ENCODE measurements around the gene STIP1. TPM values are rescaled to one million over a fixed set of nuclear protein-coding genes. Genes with fewer than 3 reads are reported as not detected.
"Not testable (repeated sequence)": the region's sequence is repeated elsewhere in the genome, so short reads cannot be mapped to it uniquely, and the experiment has no call there.

STIP1 gene
- total RNA-seq, 1 experiment from 2014 or later = 296 TPM

GRCh38 chr11:64157631-64158394 is 28.2 kb upstream of the STIP1 start:
- no peak for DNase-seq (ENCODE audit: low spot score)

DNA sequence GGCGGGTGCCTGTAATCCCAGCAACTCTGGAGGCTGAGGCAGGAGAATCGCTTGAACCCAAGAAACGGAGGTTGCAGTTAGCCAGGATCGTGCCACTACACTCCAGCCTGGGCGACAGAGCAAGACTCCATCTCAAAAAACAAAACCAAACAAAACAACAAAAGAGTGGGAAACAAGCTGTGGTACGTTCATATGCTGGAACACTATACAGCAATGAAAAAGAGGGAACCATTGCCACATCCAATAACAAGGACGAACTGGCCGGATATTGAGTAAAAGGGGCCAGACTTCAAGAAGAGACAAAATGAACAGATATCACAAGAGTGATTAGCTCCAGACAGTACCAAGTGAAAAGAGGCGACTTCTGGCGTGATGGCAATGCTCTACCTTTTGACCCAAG is 24.9 kb upstream of the STIP1 start:
- no peak for DNase-seq (ENCODE audit: low spot score)

DNA sequence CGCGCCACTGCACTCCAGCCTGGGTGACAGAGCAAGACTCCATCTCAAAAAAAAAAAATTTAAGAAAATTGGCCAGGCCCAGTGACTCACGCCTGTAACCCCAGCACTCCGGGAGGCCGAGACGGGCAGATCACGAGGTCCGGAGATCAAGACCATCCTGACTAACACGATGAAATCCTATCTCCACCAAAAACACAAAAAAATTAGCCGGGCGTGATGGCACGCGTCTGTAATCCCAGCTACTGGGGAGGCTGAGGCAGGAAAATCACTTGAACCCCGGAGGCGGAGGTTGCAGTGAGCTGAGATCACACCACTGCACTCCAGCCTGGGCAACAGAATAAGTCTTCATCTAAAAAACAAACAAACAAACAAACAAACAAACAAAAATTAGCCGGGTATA is 23.2 kb upstream of the STIP1 start:
- DNase-seq (ENCODE audit: low spot score) = not testable (repeated sequence)

DNA sequence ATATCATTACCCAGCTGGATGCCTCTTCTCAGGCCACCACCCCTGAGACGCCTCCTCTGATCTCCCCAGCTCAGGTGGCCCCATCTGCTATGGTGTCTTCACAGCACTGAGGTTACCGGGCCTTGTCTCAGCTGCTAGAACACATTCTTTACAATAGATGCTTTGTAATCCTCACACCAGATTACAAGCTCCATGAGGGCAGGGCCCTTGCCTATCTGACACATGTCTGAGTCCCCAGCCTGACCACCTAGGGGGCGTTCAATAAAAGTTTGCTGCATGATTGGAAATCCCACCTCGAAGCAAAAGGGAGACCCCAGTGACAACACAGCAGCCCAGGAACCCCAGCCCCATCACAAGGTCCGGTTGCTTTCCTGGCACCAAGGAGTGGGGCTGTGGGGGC is 22.0 kb upstream of the STIP1 start:
- no peak for DNase-seq (ENCODE audit: low spot score)

DNA sequence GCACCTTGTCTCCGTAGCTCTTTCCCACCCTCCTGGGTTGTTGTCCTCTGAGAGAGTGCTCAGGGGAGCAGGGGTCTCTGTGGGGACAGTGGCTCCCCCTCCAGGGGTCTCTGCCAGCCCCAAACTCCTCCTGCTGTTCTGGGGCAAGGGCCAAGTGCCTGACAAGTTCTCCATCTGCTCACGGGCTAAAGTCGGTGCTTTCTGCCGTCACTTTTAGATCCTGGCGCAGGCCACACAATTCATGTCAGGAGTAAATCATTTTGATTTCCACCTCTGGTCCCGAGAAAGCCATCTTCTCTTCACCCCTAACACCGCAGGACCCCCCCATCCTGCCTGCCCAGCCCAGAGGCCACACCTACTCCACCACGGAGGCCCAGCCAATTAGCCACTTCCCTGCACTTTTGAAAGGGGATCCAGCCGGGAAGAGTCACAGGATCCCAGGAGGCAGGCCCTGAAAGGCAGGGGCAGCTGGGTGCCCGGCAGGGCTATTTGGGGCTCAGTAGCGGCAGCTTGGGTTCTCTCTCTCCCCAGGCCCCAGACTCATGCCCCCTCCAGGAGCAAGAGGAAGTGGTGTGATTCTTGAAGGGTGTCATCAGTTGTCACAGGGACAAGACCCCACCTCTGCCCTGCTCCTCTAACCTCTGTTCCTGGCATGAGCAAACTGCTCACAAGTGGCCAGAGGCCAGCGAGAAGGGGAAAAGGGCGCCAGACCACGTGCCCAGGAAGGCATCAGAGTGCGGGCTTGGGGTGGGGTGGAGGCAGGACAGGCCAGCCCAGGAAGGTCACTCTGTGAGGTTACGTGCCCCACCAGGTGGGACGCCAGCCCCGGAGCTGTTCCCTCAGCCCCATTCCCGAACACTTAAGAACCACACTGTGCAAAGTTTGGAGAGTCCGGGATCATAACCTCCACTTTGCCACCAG is 21.3 kb upstream of the STIP1 start:
- DNase-seq (ENCODE audit: low spot score) = no peak

DNA sequence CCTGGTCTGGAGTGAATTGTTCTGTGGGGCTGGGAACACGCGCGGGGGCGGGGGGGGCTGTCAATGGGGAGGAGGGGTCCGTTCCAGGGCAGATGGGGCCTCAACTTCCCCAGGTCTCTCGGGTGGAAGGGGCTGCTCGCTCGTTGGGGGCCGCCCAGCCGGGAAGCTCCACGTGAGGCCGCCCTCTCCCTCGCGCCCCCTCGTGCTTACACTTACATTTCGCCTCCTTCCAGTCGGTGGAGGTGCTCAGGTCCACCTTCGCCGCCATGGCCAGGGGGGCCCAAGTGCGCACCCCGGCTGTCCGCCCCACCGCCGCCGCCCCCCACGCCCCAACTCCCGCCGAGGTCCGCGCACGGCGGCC is 20.5 kb upstream of the STIP1 start:
- DNase-seq (ENCODE audit: low spot score) = no peak

DNA sequence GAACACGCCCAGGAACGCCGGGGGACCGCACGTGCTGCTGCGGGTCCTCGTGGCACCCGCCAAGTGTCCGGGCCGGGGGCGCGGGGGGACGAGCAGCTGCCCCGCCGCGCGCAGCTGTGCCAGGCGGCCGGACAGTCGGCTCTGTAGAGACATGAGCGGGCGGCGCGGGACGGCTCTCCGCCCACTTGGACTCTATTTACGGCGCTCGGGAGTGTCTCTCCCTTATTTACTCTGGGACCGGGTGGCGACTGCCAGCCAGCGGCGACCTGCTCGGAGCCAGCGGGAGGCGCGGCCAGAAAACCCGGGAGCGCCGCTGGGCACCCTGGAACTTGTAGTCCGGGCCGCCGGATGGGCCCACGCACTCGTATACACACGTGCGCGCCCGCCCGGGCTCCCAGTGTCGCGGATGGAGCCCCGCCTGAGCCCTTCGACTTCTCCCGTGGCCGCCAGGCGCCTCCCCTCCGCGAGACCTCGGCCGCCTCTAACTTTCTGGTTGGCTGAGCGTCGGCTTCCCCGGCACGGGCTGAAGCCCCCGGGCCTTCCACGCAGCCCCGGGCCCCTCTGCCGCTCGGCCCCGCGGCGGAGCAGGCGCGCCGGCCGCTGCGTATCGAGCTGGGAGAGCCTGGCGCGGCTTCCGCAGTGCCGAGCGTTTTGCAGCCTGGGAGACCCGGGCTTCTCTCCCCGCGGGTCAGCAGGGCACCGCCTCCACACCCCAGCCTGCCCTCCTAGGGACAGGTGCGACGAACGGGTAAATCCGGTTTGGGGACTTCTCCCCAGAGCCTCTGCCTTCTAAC is 19.9 kb upstream of the STIP1 start, which contains the start of gene MACROD1:
TSS of gene MACROD1 (minus strand) at position 272 of the 794 bp plus-strand sequence. CDS start at position 153, 119 bp downstream.
- DNase-seq (ENCODE audit: low spot score) = peak; percentile 63

DNA sequence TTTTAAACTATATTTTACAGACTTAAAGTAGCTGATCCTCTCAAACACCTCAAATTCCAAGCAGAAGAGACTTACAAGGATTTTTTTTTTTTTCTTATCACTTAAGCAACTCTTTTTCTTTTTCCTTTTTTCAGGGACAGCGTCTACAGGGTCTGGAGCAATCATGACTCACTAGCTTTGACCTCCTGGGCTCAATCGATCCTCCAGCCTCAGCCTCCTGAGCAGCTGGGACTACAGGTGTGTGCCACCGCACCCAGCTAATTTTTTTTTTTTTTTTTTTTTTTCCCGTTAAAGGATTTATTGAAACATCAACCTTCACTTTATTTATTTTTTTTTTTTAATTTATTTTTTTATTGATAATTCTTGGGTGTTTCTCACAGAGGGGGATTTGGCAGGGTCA is 15.6 kb upstream of the STIP1 start:
- DNase-seq (ENCODE audit: low spot score) = no peak

DNA sequence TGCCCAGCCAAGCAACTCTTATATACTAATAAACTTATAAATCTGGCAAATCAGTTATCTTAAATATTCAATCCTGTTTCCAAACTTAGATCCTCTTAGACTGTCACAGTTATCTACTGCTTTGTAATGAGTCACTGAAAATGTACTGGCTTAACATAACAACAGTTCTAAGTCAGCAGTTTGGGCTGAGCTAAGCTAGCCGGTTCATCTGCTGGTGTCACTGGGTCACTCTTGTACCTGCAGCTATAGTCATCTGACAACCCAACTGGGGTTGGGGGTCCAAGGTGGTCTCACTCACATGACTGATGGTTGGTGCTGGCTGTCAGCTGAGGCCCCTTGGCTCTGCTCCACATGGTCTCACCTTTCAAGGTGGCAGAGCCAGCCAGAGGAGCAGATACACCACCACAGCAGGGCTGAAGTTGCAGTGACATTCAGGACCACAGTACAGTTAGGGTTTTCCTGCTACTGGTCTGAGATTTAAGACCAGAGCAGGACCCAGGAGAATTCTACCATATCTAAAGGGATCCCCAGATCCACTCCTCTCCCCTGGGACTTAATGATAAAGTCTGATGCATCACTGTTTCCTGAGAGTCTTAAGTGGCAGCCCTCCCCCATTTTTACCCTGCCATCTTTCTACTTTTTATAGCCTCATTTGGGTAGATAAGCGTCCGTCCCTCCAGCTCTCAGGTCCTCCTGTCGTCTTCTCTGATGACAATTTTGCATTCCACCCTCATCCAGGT is 12.2 kb upstream of the STIP1 start:
- DNase-seq (ENCODE audit: low spot score) = no peak

- DNase-seq (ENCODE audit: low spot score) = no peak
These were observed 9.2 kb upstream of the STIP1 start for GRCh38 chr11:64176751-64177150.

- no peak for DNase-seq (ENCODE audit: low spot score)
These were observed 7.8 kb upstream of the STIP1 start for GRCh38 chr11:64178203-64178602.

DNA sequence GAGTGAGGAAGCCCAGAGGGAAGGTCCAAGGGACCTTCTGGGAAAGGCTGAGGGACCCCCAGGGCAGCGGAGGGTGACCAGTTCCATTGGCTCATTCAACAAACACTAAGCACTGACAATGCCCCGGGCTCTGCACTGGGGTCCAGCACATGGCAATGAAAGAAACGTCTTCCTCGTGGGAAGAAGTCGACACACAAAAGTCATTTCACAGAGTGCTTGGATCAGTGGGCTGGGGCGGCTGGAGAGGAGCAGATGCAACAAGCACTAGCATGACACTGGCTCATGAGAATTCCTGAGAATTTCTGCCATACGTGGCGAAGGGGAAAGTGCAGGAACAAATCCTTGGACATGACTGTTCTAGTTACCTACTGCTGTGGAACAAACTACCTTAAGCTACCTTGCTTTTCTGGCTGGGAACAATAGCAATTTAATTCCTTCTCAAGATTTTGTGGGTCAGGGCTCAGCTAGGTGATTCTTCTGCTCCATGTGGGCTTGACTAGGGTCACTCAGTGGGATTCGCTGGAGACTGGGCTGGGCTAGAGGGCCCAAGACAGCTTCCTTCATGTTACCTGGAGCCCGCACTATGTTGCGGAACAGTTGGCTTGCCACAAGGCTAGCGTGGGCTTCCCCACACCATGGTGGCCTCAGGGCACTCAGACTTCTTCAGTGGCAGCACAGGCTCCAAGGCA is 6.9 kb upstream of the STIP1 start:
- DNase-seq (ENCODE audit: low spot score) = no peak

DNA sequence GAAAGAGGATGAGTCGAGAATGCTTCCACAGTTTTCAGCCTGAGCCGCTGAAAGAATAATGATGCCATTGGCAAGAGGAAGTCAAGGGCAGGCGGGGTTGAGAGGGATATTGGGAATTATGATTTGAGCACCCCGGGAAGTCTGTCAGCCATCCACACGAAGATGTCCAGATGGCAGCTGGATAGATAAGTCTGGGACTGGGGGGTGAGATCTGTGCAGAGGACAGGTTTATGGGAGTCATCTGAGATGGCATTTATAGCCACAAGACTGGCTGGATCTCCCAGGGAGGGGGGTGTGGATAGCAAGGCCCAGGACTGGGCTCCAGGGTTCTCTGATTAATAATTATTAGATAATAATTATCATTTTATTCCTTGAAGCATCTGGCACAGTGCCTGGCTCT is 5.1 kb upstream of the STIP1 start:
- no peak for DNase-seq (ENCODE audit: low spot score)

DNA sequence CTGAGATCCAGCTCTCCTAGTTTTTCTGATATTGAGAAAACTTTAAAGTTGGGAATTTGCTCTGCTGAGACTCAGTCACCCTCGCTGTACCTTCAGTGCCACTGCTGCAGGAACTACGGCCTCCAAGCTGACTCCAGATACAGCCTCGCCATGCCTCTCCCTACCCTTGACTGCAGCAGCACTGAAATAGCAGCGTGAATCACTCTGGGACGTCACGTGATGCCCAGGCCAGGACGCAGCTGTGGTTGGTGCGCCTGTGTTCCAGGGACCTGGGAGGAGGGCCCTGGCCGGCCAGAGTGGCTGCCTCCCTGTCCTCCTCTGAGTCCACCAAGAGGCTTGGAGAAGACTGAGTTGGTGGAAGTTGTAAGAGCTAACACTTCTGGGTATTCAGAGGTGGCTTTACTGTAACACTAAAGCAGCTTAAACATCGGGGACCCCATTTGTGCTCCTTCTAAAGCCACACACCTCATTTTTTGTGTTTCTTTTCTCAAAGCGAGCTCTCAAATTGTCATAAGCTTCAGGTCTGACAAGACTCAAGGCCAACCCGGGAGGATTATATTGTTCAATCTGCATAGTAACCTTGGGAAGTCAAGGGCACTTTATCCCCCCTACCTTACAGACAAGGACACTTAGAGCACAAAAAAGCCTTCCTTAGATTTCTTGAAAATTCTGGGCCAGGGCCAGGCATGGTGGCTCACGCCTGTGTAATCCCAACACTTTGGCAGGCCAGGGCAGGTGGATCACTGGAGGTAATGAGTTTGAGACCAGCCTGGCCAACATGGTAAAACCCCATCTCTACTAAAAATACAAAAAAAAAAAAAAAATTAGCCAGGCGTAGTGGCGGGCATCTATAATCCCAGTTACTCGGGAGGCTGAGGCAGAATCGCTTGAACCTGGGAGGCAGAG is 4.2 kb upstream of the STIP1 start:
- DNase-seq (ENCODE audit: low spot score) = peak; percentile 93

DNA sequence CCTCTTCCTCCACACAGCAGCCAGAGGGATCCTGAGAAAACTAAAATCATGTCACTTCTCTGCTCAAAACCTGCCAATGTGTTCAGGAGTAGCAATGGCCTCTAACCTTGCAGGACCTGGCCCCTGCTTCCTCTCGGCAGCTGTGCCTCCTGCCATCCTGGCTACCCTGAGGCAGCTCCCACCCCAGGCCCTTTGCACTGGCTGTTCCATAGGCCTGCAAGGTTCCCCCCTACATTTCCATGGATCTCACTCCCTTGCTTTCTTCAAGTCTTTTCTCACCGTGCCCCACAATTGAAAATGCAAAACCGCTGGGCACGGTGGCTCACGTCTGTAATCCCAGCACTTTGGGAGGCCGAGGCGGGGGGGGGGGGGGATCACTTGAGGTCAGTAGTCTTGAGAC is 2.1 kb upstream of the STIP1 start:
- no peak for DNase-seq (ENCODE audit: low spot score)

- peak; percentile 58 for DNase-seq (ENCODE audit: low spot score)
These were observed 737 bp upstream of the STIP1 start for GRCh38 chr11:64185175-64185692.

DNA sequence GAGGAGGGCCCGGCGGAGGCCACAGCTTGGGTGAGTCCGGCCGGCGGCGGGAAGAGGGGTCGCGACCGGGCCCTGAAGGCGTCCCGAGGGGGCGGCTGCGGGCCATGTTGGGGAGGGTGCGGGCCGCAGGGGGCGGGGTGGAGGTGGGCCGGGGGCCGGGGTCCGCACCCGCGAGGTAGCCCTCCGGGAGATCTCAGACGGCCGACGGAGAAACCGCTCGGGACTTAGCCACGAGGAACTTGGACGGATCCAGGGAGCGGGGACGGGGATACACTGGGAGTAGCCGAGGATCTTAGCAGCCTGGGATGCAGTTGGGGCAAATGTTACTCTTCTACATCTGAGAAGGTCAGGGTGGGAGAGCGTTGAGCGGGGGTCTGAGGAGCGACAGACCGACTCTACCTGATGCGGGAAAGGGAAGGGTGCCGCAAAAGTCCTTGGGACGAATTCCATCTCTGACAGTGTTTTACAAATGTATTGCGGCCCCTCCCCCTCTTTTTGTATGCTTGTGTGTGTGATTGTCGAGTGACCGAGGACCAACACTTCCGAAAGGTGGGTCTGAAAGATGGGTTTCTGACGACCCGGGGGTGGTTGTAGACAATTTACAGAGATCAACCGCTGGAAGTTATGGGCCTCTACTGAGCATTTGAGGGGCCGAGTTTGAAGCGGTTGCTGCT is 658 bp downstream of the STIP1 start:
- DNase-seq (ENCODE audit: low spot score) = no peak

DNA sequence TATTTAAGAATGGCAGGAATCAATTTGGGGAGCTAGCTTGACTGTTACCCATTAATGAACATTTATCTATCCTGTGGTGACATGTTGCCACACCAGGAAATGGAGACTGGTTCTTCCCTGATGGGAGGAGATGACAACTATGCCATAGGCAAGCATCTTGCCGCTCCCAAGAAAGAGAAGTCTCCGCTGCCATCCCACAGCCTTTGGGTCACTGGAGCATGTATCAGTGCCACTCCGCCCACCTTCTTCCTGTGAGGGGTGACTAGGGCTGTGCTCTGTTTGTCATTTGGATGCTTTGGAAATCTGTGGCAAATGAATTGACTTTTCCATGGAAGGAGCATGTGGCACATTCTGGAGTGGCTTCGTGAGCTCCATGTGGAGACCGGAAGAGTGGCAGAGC is 6.5 kb downstream of the STIP1 start:
- no peak for DNase-seq (ENCODE audit: low spot score)

GRCh38 chr11:64196626-64197025 is 10.7 kb downstream of the STIP1 start:
- DNase-seq (ENCODE audit: low spot score) = no peak

All from H4 (cell line).